ENCODE results near the gene PFKM.
"Not testable (repeated sequence)": the region's sequence is repeated elsewhere in the genome, so short reads cannot be mapped to it uniquely, and the experiment has no call there.

The PFKM gene

GRCh38 chr12:48115957-48116356, 3.2 kb upstream of the PFKM start:
- DNase-seq = no peak

GRCh38 chr12:48118284-48118871, 786 bp upstream of the PFKM start:
- no peak for DNase-seq

DNA sequence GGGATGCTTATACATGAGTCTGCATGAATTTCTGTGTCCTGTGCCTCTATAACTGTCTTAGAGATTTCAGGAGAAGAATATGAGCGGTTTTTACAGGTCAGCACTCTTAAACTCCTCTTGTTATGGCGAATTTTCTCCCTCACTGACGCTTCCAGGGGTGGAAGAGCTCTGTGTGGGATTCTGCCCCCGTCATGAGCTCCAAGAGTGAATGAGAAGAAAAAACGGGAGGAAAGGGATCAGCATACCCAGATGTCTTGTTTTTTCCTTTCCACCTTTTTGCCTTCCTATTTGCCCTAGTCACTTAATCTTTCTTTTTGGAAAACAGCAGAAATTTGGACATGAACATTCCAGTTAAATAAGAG, 651 bp downstream of the PFKM start:
- DNase-seq = no peak

GRCh38 chr12:48121522-48121921, 2.4 kb downstream of the PFKM start:
- no peak for DNase-seq

- DNase-seq = no peak
Measured at GRCh38 chr12:48122065-48122834, 3.1 kb downstream of the PFKM start.

DNA sequence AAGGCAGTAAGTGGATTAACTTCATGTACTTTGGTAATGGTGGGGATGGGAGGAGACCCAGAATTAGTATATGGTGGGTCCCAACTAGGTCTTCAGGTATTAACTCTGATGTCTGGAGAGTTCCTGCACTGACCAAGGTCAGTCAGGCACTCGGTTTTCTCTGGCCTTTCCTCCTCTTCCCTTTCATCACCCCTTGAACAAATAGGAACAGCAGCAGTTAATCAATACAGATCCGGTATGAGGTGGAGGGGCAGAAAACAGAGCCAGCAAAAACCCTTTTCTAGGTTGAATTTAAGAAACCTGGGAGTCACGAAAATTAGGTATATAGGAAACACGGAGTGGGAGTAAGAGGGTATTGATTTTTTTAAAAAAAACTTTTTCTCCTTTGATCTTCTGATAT, 4.0 kb downstream of the PFKM start:
- DNase-seq = no peak

DNA sequence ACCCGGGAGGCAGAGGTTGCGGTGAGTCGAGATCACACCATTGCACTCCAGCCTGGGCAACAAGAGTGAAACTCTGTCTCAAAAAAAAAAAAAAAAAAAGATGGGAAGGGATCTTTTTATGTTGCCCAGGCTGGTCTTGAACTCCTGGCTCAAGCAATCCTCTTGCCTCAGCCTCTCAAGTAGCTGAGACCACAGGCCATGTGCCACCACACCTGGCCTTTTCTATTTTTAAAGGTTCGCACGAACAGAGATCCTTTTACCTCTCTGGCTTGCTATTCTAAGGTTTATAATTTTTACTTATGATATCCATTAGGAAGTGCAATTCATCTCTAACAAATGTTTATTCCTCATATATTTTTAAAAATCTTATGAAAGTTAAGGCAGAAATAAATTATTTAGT, 6.4 kb downstream of the PFKM start:
- not testable (repeated sequence) for DNase-seq

- no peak for DNase-seq
Measured at GRCh38 chr12:48125985-48126384, 6.8 kb downstream of the PFKM start.

GRCh38 chr12:48126953-48127630, 7.9 kb downstream of the PFKM start:
- no peak for DNase-seq

GRCh38 chr12:48128800-48129199, 9.6 kb downstream of the PFKM start:
- no peak for DNase-seq

- DNase-seq = no peak
Measured at GRCh38 chr12:48129376-48129775, 10.2 kb downstream of the PFKM start.

DNA sequence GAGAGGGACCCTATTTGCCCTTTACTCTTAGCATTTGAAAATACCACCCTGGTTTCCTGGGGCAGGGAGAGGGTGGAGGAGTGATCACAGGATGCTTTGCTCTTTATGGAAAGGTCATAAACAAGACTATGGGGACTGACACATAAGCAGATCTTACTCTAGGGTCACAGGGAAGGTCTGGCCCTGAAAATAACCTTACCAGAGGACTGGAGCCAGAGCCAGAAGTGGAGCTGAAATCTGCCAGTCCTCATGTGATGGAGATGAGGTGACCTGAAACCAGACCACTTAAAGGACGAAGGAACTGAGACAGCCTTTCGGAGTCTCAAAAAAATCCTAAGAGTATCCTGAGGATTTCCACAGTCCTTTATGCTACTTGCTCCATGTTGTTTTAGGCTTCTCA, 12.4 kb downstream of the PFKM start:
- DNase-seq = no peak

- DNase-seq = no peak
Measured at GRCh38 chr12:48132826-48133225, 13.7 kb downstream of the PFKM start.

- no peak for DNase-seq
Measured at GRCh38 chr12:48135027-48135426, 15.9 kb downstream of the PFKM start.

GRCh38 chr12:48142818-48143674, 23.9 kb downstream of the PFKM start:
- no peak for DNase-seq

DNA sequence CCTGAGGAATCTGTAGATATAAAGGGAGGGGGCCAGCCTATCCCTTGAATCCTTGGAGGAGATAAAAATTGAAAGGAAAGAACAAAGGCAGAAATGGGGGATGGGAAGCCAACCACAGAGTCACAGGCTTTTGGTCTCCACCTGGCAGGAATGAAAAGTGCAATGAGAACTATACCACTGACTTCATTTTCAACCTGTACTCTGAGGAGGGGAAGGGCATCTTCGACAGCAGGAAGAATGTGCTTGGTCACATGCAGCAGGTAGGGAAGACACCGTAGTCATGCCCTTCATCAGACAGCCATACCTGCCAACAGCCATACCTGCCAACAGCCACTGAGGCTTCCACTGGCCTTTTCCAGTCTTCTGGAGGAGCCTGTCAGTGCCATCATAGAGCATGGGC, 24.7 kb downstream of the PFKM start:
- no peak for DNase-seq

GRCh38 chr12:48145981-48146380, 26.8 kb downstream of the PFKM start:
- no peak for DNase-seq

GRCh38 chr12:48151103-48151771, 32.1 kb downstream of the PFKM start:
- DNase-seq = no peak

GRCh38 chr12:48155786-48156185, 36.6 kb downstream of the PFKM start:
- not testable (repeated sequence) for DNase-seq

DNA sequence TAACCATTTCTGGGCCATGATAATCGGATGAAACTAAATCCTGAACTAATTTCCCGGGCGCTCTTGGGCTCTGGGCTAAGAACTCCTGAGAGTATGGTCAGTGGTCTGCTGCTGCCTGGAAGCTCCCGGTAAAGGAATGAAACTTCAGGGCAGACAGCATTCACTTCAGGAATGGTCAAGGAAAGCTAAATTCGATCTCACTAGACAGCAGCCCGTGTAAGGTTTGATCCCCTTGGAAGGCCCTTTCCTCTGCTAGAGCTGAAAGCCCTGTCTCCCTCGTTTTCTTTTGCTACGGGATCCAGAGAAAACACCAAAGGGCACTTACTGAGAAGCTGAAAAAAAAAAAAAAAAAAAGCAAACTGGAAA, 37.5 kb downstream of the PFKM start:
- no peak for DNase-seq

GRCh38 chr12:48157018-48157888, 38.1 kb downstream of the PFKM start, which contains the start of gene ASB8:
TSS of gene ASB8 (minus strand) at chr12:48157515. CDS start at chr12:48153496, 4,019 bp downstream.
- peak; percentile 95 for DNase-seq
